ENCODE results near the gene ADCY5.

ADCY5 gene

DNA sequence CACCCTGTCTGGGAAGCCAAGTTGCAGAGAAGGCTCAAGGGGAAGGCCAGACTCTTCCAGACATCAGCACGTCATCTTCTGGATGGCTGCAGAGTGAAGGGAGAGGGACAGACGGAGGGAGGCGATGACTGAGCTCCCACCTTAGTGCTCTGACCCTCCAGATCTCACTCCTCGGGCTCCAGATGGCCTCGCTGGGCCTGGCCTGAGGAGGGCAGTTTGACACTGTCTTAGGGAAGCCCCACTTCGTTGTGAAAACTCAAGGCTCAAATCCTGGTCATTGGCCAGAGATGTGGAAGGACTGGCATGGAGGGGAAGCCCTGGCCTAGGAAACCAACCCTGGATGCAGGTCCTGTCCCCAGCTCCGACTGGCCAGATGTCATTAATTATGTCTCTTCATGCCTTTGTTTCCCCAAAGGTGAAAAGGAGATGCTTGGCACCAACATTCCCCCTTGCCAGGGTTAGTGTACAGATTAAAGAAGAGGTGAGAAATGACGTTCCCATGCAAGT is 70.4 kb downstream of the ADCY5 start:
- Histone ChIP-seq H3K36me3 (ENCODE audit: insufficient read depth, low read length) (no peaks in the 10 kb centered on the region), H3K27me3 (ENCODE audit: control insufficient read depth, insufficient read depth, low read length) (peaks cover 66% of the 10 kb centered on the region), H3K4me2 (ENCODE audit: low read length) (no peak overlapping the region), H3K4me1 (ENCODE audit: control insufficient read depth, insufficient read depth, low read length) (no peaks in the 10 kb centered on the region), H3K4me3 (ENCODE audit: low read length) (no peak overlapping the region), H3K9me3 (replicated peaks; ENCODE audit: low read length) (no peaks in the 10 kb centered on the region), H3K9ac (ENCODE audit: low read depth, low read length) (no peak overlapping the region)

DNA sequence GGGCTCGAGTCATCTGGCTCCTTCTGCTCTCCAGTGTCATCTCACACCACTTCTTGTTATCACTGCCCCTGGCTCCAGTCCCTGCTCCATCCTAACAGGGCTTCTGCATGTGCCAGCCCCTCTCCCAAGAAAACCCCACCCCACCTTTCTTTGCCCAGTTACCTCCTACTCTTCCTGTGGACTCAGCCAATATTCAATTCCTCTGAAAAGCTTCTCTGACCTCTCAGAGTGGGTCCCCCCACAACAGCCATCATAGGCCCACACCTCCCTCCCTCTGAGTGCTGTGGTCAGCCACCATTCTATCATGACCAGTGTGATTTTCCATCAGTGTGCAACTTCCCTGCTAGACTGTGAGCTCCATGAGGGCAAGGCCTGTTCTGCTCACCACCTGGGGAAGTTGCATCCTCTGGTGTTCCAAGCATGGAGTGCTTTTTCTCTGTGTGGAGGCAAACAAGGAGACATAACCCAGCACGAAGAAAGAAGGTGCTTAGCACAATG is 71.6 kb downstream of the ADCY5 start:
- Histone ChIP-seq H3K36me3 (ENCODE audit: insufficient read depth, low read length) (no peaks in the 10 kb centered on the region), H3K4me3 (ENCODE audit: low read length) (no peak overlapping the region), H3K9ac (ENCODE audit: low read depth, low read length) (no peak overlapping the region), H3K4me2 (ENCODE audit: low read length) (no peak overlapping the region), H3K27me3 (ENCODE audit: control insufficient read depth, insufficient read depth, low read length) (peaks cover 74% of the 10 kb centered on the region), H3K4me1 (ENCODE audit: control insufficient read depth, insufficient read depth, low read length) (no peaks in the 10 kb centered on the region), H3K9me3 (replicated peaks; ENCODE audit: low read length) (no peaks in the 10 kb centered on the region)

DNA sequence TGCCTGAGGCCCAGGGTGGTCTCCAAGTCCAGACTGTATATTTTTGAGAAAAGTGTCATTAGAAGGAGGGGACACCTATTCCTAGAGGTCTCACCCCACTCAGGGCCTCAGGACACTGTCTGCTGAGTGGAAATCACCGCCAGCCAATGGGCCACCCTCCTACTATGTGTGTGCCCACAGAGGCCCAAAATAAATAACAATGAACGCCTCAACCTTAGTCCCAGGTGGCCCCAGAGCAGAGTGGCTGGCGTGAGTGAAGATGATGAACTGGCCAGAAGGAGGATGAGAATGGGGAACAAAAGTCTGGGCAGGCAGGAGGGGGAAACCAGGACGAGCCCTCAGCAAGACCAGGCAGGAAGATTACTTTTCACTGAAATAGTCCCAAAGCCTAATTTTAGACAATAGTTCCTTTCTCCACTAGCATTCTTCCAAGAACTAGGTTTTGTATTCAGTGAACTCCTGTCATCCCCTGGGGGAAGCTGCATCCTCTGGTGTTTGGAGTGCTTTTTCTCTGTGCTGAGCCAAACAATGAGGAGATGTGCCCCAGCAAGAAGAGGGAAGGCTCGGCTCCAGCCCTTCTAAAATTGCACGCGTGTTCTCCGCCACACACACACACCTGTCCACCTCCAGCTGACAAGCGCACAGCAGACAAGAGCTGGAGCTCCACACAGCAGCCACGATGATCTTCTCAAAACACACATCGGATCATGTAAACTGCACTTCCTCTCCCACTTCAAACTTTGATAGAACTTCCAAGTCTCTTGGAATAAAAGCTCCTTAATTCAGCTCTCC is 72.2 kb downstream of the ADCY5 start:
- Histone ChIP-seq H3K27me3 (ENCODE audit: control insufficient read depth, insufficient read depth, low read length) (peaks cover 75% of the 10 kb centered on the region), H3K4me1 (ENCODE audit: control insufficient read depth, insufficient read depth, low read length) (no peaks in the 10 kb centered on the region), H3K4me3 (ENCODE audit: low read length) (no peak overlapping the region), H3K9me3 (replicated peaks; ENCODE audit: low read length) (no peaks in the 10 kb centered on the region), H3K4me2 (ENCODE audit: low read length) (no peak overlapping the region), H3K9ac (ENCODE audit: low read depth, low read length) (no peak overlapping the region), H3K36me3 (ENCODE audit: insufficient read depth, low read length) (no peaks in the 10 kb centered on the region)

DNA sequence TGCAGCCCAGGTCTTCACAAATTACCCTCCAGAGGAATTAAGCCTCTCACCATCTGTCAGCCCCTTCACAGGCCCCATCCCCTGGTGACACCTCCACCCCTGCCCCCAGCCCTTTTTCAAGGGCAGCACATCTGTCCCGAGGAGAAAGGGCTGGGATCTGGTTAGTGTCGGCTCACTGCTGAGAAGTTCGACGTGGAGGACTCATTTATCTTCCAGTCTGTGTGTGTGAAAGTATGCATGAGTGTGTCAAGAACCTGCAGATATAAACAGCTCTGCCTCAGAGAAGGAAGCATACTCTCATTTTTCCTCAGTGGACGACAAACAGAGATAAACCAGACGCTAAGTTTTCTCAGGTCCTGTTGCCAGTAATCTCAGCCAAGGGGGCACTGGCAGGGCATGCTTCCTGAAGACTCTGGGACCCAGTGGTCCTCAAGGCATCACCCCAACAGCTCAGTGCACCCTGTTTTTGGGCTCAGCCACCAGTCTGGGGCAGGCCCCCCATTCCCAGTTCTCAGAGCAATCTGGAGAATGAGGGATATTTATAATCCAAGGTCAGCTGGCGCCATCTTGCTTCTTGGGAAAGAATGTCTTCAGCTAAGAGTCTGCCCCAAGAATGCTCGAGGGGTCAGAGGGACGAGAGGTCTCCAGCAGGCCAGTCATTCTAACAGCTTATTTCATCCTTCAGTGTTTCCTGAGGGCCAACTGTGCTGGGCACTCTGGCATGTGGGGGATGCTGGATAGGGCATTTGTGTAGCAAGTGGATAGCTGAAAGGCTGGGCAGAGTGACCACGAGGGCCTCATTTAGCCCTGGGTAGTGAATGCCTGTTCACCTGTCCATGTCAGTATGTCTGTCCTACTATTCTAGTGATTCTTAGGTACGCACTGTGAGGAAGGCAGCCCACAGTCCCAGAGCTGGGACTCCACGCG is 73.6 kb downstream of the ADCY5 start:
- Histone ChIP-seq H3K36me3 (ENCODE audit: insufficient read depth, low read length) (no peaks in the 10 kb centered on the region), H3K4me2 (ENCODE audit: low read length) (no peak overlapping the region), H3K27me3 (ENCODE audit: control insufficient read depth, insufficient read depth, low read length) (peaks cover 69% of the 10 kb centered on the region), H3K9ac (ENCODE audit: low read depth, low read length) (no peak overlapping the region), H3K9me3 (replicated peaks; ENCODE audit: low read length) (no peaks in the 10 kb centered on the region), H3K4me3 (ENCODE audit: low read length) (no peak overlapping the region), H3K4me1 (ENCODE audit: control insufficient read depth, insufficient read depth, low read length) (no peaks in the 10 kb centered on the region)

DNA sequence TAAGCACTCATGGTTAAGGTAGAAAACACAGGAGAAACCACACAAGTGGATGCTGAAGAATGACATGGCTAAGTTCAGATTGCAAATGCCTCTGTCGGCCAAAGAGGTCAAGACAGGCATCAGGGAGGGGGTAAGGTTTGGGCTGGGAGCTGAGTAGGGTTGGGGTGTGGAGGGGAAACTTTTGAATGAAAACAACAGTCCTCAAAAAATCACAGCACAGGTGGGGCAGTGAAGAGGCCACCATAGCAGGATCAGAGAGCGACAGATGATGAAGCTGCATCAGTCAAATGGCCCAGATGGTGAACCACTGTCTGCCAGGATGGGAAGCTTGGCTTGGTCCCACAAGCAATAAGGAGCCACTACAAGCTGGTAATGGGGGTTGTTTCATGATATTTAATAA is 74.9 kb downstream of the ADCY5 start:
- H3K36me3 ChIP-seq (ENCODE audit: insufficient read depth, low read length): no peaks in the 10 kb centered on the region
- peaks cover 64% of the 10 kb centered on the region for H3K27me3 ChIP-seq (ENCODE audit: control insufficient read depth, insufficient read depth, low read length)
- H3K9me3 ChIP-seq (replicated peaks; ENCODE audit: low read length): no peaks in the 10 kb centered on the region
- no peak overlapping the region for H3K4me2 ChIP-seq (ENCODE audit: low read length)
- H3K4me1 ChIP-seq (ENCODE audit: control insufficient read depth, insufficient read depth, low read length): no peaks in the 10 kb centered on the region
- no peak overlapping the region for H3K9ac ChIP-seq (ENCODE audit: low read depth, low read length)
- no peak overlapping the region for H3K4me3 ChIP-seq (ENCODE audit: low read length)

DNA sequence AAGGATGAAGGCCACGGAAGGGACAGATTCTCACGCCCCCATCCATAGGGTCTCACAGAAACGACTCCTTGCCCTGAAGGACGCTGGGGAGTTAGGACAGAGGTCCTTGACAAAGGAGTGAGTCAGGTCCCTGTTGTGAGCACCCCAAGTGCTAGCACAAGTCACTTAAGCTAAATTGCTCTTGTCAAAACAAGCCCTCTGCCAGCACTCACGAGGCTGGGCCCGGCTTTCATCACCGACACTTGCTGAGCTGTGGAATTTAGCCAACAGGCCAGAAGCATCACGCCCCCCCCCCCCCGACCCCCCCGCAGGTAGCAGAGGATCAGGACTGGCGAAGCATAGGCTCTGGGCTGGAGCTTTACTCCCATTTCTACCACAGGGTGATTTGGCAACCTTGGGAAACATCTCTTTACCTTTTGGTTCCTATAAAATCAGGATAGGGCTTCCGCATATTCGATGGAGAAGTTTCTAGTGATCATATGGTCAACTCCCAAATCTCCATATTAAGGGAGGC is 75.4 kb downstream of the ADCY5 start:
- H3K9ac ChIP-seq (ENCODE audit: low read depth, low read length): no peak overlapping the region
- peaks cover 61% of the 10 kb centered on the region for H3K27me3 ChIP-seq (ENCODE audit: control insufficient read depth, insufficient read depth, low read length)
- no peak overlapping the region for H3K4me2 ChIP-seq (ENCODE audit: low read length)
- no peak overlapping the region for H3K4me3 ChIP-seq (ENCODE audit: low read length)
- no peaks in the 10 kb centered on the region for H3K9me3 ChIP-seq (replicated peaks; ENCODE audit: low read length)
- no peaks in the 10 kb centered on the region for H3K36me3 ChIP-seq (ENCODE audit: insufficient read depth, low read length)
- no peaks in the 10 kb centered on the region for H3K4me1 ChIP-seq (ENCODE audit: control insufficient read depth, insufficient read depth, low read length)

DNA sequence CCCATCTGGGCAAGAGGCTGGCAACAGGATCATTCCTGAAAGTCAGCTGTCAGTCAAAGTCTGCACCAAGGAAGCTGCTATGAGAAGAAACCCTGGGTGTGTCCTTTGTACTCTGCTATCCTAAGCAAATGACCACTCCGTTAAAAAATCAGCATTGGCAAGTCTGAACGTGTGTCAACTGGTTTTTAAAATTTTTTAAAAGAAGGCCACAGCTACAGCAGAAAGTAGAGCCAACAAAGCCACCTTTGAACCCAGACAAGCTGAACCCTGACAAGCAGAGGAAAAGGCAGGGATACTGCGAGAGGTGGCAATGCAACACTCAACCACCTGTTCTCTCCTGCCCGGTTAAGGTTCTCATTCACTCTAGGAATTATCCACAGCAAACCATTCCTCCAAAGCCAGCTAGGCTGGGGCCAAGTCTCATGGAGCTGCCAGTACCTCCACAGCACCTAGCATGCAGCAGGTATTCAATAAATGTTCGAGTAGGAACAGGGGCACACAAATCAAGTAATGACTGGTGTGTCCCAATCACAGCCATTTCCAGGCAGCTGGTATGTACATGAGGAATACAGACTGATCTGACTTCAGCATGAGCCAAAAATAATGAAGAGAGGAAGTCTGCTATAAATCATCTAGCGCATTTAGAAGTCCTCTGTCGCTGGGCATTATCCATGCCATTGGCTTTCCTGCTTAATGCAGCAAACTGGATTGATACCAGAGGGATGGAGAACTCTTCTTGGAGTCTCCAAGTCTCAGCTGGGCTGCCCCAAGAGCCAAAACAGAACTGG is 76.0 kb downstream of the ADCY5 start:
- Histone ChIP-seq H3K27me3 (ENCODE audit: control insufficient read depth, insufficient read depth, low read length) (peaks cover 56% of the 10 kb centered on the region), H3K9ac (ENCODE audit: low read depth, low read length) (no peak overlapping the region), H3K9me3 (replicated peaks; ENCODE audit: low read length) (no peaks in the 10 kb centered on the region), H3K4me1 (ENCODE audit: control insufficient read depth, insufficient read depth, low read length) (no peaks in the 10 kb centered on the region), H3K4me2 (ENCODE audit: low read length) (no peak overlapping the region), H3K4me3 (ENCODE audit: low read length) (no peak overlapping the region), H3K36me3 (ENCODE audit: insufficient read depth, low read length) (no peaks in the 10 kb centered on the region)

DNA sequence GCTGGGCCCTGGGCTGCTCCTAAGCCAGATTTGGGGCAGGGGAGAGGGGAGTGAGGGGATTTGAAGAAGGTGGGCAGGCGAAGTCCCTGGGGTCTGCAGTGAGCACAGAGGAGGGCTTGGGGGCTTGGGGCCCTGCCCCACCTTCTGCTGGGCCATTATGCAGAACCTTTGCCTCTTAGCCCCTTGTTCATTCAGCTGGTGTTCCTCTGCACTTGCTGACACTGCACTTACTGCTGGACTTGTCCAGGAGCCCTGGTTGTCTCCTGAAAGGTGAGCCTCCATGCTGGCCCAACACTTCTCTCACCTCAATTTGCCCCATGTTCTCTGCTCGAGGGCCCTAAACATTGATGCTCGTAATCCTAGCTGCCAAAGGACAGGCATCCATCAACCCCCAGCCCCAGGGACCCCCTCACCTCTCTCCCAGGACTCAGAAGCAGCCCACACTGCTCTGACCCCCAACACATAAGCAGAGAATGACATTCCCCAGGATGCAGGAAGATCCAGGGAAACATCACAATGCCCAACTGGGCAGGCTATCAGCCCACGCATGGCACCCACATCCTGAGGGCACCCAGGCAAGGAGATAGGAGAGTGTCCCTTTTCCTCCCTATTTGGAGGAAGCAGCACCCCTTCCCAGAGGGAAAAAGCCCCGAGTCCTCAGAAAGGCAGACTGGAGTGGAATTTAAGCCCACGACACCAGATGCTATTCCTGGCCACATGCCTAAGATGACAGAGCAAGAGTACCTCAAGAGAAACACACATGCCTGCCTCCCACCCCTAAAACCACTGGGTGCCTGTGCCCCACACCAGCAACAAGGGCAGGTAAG is 76.8 kb downstream of the ADCY5 start:
- H3K36me3 ChIP-seq (ENCODE audit: insufficient read depth, low read length): no peaks in the 10 kb centered on the region
- H3K27me3 ChIP-seq (ENCODE audit: control insufficient read depth, insufficient read depth, low read length): peaks cover 52% of the 10 kb centered on the region
- no peak overlapping the region for H3K9ac ChIP-seq (ENCODE audit: low read depth, low read length)
- no peaks in the 10 kb centered on the region for H3K4me1 ChIP-seq (ENCODE audit: control insufficient read depth, insufficient read depth, low read length)
- H3K4me2 ChIP-seq (ENCODE audit: low read length): no peak overlapping the region
- H3K4me3 ChIP-seq (ENCODE audit: low read length): no peak overlapping the region
- no peaks in the 10 kb centered on the region for H3K9me3 ChIP-seq (replicated peaks; ENCODE audit: low read length)

DNA sequence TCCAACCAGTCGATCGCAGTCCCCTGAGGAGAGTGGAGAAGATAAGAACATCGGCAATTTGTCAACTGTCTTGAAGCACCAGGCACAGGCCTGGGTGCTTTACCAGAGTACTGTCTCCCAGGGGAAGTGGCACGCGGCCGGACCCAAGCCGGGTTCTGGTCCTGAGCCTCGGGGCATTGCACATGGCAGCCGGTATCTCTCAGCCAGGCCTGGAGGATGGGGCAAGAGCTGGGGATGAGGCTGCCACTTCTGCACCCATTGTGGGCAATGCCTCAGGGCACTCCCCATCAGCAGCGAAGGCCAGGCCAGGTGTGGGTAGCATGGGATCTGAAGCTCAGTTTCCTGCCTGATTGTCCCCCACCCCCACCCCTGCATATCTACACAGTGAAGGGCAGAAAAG is 77.5 kb downstream of the ADCY5 start:
- Histone ChIP-seq H3K4me1 (ENCODE audit: control insufficient read depth, insufficient read depth, low read length) (no peaks in the 10 kb centered on the region), H3K36me3 (ENCODE audit: insufficient read depth, low read length) (no peaks in the 10 kb centered on the region), H3K27me3 (ENCODE audit: control insufficient read depth, insufficient read depth, low read length) (peaks cover 54% of the 10 kb centered on the region), H3K4me3 (ENCODE audit: low read length) (no peak overlapping the region), H3K9ac (ENCODE audit: low read depth, low read length) (no peak overlapping the region), H3K4me2 (ENCODE audit: low read length) (no peak overlapping the region), H3K9me3 (replicated peaks; ENCODE audit: low read length) (no peaks in the 10 kb centered on the region)

DNA sequence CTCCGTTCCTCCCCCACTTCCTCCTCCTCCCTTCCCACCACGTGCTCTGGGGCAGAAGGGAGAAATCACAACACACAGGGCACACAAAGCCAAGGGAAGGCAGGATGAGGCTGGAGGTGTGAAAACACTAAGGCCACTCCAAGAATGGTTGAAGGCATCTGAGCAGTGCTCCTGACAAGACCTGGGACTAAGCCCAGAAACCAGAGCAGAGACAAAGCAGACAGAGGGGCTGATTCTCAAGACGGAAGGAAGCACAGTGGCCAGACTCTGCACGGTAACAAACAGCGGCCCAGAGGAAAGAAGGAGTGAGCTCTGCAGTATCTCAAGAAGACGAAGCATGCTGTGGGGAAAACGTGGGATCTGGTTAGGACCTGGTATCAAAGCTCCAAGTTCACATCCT is 78.1 kb downstream of the ADCY5 start:
- H3K27me3 ChIP-seq (ENCODE audit: control insufficient read depth, insufficient read depth, low read length): peaks cover 54% of the 10 kb centered on the region
- H3K4me2 ChIP-seq (ENCODE audit: low read length): no peak overlapping the region
- H3K4me1 ChIP-seq (ENCODE audit: control insufficient read depth, insufficient read depth, low read length): no peaks in the 10 kb centered on the region
- no peak overlapping the region for H3K9ac ChIP-seq (ENCODE audit: low read depth, low read length)
- no peak overlapping the region for H3K4me3 ChIP-seq (ENCODE audit: low read length)
- no peaks in the 10 kb centered on the region for H3K36me3 ChIP-seq (ENCODE audit: insufficient read depth, low read length)
- no peaks in the 10 kb centered on the region for H3K9me3 ChIP-seq (replicated peaks; ENCODE audit: low read length)
